HL-60 (cell line): Measurements from ENCODE around the gene OR8B8.

Experiments used
- DNase-seq, 2 experiments: peaks; one replicate each; pipeline ENCODE4 v3.0.0-alpha.2; 2010 to 2020; ENCODE audit warnings: low read depth in 1 of 2, low spot score in 1 of 2
- H3K27ac ChIP-seq: fragments of 250-450 bp; sonication (Bioruptor Pico); replicated peaks from 2 replicates; pipeline ENCODE4 v1.5.1; 2020; ENCODE audit warnings: mild to moderate bottlenecking, moderate library complexity
- H3K27me3 ChIP-seq: fragments of 250-450 bp; sonication (Bioruptor Pico); 2 replicates; pipeline ENCODE4 v1.5.1; 2021; ENCODE audit warnings: mild to moderate bottlenecking, moderate library complexity; ENCODE audit not compliant: insufficient read depth, poor library complexity, severe bottlenecking
- H3K4me3 ChIP-seq: replicated peaks from 2 replicates; pipeline ENCODE4 v1.5.1; 2011; ENCODE audit warnings: mild to moderate bottlenecking, control low read depth, low read length; ENCODE audit not compliant: insufficient read depth
- CTCF ChIP-seq: IDR thresholded peaks from one replicate; pipeline ENCODE4 v1.5.1; 2011; ENCODE audit warnings: low read length, control low read depth, inconsistent platforms; ENCODE audit not compliant: insufficient read depth
- GABPA ChIP-seq: IDR thresholded peaks from 2 replicates; pipeline ENCODE4 v1.6.1; 2012; ENCODE audit warnings: low read depth
- POLR2AphosphoS5 ChIP-seq: IDR thresholded peaks from 2 replicates; pipeline ENCODE4 v1.6.1; 2012; ENCODE audit warnings: low read depth
- REST ChIP-seq: IDR thresholded peaks from 2 replicates; pipeline ENCODE4 v1.6.1; 2012; ENCODE audit warnings: low read depth; ENCODE audit not compliant: insufficient replicate concordance
- SPI1 ChIP-seq: IDR thresholded peaks from 2 replicates; pipeline ENCODE4 v1.6.1; 2012; ENCODE audit warnings: low read depth, mild to moderate bottlenecking, borderline replicate concordance

Gene OR8B8

GRCh38 chr11:124434699-124435098 is 10.8 kb downstream of the OR8B8 start:
- TF ChIP-seq GABPA (no peak), REST (no peak), POLR2AphosphoS5 (no peak), SPI1 (no peak)
- Histone ChIP-seq H3K4me3 (no peak overlapping the region), H3K27me3 (no peaks in the 10 kb centered on the region), H3K27ac (no peak overlapping the region)
- no peak for DNase-seq

DNA sequence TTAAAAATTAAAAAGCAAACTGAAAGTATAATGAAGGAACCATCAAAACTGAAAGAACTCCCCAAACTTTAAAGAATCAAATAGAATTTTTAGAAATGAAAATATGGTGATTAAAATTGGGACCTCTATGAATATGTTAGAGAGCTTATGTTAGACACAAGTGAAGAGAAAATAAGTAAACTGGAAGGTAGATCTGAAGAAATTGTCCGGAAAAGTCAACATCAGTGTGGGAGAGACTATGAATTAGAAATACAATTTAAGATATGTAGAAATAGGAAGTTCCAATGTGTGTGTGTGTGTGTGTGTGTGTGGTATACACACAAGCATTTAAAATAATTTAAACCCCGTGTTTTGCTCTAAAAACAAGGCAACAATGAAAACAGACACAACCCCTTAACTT is 15.9 kb downstream of the OR8B8 start:
- H3K27me3 ChIP-seq: no peaks in the 10 kb centered on the region
- H3K27ac ChIP-seq: no peak overlapping the region
- DNase-seq: no peak
- no peak overlapping the region for H3K4me3 ChIP-seq
- TF ChIP-seq GABPA (no peak), SPI1 (no peak), CTCF (no peak), POLR2AphosphoS5 (no peak), REST (no peak)

DNA sequence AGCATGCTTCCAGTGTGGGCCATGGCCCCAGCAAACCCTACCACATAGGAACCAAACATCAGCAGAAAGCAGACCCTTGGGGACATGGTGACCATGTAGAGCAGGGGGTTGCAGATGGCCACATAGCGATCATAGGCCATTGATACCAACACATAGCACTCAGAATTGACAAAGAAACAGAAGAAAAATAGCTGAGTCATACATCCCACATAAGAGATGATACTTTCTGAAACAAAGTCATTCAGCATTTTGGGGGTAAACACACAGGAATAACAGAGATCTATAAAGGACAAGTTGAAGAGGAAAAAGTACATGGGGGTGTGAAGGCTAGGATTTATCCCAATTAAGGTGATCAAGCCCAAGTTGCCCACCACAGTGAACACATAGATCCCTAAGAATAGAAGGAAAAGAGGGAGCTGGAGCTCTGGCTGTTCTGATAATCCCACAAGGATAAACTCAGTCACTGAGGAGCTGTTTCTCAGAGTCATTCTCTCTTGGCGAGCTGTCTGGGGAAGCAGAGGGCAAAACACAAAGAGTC is 21.0 kb downstream of the OR8B8 start, which contains the start of gene OR8B4:
OR8B4 (minus strand) TSS at position 488 of the 538 bp plus-strand sequence; CDS start at position 488, 0 bp downstream.
- no peak for TF ChIP-seq CTCF
- no peak for TF ChIP-seq SPI1
- TF ChIP-seq REST: no peak
- no peak for TF ChIP-seq GABPA
- no peak for TF ChIP-seq POLR2AphosphoS5
- no peak for DNase-seq
- Histone ChIP-seq H3K27ac (no peak within 1 kb of the TSS), H3K27me3 (peaks cover 11% of the 10 kb centered on the region), H3K4me3 (no peak within 1 kb of the TSS)
